SKM-1 treated with dmso at 0.1 percent for 144 hours (cell line): Measurements from ENCODE around the gene GDAP2.

ENCODE experiments used
- DNase-seq: peaks from one replicate; lab custom pipeline; 2025; ENCODE audit not compliant: unreplicated experiment; lab: John Stamatoyannopoulos, UW

GDAP2 gene

DNA sequence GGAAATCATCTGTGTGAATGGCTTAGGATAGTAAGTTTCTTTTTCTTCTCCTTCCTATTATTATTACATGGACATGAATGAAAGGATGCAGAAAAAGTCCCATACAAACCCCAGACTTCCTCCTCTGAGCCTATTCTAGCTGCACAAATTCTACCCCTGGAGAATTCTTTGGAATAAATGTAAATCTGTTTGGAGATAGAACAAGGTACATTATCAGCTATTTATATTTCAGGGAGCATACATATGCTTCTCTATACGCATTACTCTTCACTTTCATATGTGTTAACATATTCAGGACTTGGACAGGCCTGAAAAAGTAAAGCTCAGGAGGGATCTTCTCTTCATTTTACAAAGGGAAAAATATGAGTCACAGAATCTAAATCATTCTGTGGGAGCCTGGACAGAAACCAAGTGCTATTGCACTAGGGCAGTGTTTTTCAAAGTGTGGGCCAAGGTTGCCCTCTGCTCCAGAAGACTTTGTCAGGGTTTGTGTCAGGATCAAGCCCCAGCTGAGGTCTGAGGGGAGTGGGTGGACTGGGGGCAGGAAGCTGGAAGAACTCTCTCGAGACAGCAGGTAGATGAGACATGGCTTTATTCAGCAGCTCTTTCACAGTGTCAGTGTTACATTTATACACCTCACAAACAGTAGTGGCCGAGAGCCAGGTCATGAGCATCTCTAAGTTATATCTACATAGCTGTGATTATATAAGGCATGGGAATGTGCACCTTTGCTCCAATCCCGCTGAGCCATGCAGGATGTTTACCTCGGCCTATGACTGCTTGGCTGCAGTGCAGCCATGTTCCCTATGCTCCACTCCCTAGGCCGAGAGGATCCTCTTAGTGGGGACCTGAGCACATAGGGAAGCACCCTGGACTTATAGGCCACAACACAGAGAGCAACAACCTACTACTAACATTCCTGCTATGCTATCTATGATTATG lies 114.3 kb downstream of the GDAP2 start:
- no peak for DNase-seq
